SW 1271 (cell line): ENCODE results near the gene TBL1XR1.
A peak's percentile ranks its signal among the peaks of the same experiment; 100 is the strongest.

Experiments
- DNase-seq, 2 experiments: peaks; one replicate each; lab custom pipeline; 2025; lab: John Stamatoyannopoulos, UW

The TBL1XR1 gene

GRCh38 chr3:177065285-177066033 lies 131.8 kb downstream of the TBL1XR1 start:
- DNase-seq: no peak

DNA sequence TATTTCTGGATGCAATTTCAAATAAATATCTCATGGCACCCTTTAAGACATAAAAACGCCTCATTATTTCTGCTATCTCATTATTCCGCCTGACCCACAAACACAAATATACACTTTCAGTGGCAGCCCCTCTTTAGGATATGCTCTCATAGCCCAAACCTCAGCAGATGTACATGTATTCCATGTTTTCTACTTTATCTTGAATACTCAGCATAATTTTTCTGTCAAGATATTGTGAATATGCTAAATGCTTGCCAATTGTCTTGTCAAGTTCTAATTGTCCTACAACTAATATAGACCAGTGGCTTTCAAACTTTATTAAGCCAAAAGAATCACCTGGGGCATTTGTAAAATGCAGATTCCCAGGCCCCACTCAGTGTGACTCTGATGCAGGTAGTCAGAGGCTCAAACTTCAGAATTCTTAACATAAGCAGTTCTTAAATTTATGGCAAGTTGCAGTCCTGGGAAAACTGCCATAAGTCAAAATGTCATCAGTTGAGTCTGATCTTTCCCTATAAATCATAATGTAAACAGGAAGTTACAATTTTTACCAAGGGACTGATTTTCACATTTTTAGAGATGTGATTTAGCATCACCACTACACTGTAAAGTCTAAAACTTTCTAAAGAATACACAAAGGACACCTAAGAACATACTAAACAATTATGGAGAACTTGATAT lies 135.1 kb downstream of the TBL1XR1 start:
- no peak for DNase-seq

GRCh38 chr3:177061369-177061768 lies 135.9 kb downstream of the TBL1XR1 start:
- no peak for DNase-seq

- DNase-seq: no peak
Observed at GRCh38 chr3:177060492-177060891, 136.8 kb downstream of the TBL1XR1 start.

- DNase-seq: no peak
Observed at GRCh38 chr3:177058648-177059047, 138.6 kb downstream of the TBL1XR1 start.

DNA sequence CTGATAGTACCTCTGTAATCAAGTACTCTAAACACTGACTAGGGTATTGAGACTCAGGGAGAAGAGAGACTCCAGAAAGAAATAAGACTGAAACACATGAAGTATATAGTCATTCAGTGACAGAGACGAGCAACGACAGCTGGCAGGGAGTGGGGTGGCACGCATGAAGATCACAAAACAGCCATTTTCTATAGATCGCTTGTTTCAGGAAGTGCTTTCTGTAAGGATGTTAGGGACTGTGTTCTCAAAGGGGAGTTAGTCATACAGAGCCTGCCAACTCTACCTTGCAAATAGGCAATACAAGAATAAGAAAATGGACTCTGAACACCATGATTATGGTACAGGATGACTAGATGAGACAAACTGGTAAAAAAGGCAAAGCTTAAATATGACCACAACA lies 139.5 kb downstream of the TBL1XR1 start:
- no peak for DNase-seq

GRCh38 chr3:177056927-177057326 lies 140.4 kb downstream of the TBL1XR1 start:
- no peak for DNase-seq

GRCh38 chr3:177055605-177056571 lies 141.4 kb downstream of the TBL1XR1 start:
- no peak for DNase-seq

DNA sequence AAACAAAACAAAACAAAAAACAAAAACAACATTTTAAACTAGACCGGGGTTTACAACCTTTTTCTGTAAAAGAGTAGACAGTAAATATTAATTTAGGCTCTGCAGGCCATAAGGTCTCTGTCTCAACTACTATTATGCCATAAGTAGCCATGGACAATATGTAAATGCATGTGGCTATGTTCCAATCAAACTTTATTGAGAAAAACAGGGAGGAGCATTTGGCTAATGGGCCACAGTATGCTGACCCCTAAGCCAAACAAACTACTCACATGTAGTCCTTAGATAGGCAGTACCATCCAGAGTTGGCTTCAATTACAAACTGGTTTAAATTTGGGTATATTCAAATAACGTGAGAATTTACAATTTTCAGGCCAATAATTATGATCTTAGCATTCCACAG lies 144.2 kb downstream of the TBL1XR1 start:
- DNase-seq: no peak

GRCh38 chr3:177051411-177051810 lies 145.9 kb downstream of the TBL1XR1 start:
- DNase-seq: no peak

DNA sequence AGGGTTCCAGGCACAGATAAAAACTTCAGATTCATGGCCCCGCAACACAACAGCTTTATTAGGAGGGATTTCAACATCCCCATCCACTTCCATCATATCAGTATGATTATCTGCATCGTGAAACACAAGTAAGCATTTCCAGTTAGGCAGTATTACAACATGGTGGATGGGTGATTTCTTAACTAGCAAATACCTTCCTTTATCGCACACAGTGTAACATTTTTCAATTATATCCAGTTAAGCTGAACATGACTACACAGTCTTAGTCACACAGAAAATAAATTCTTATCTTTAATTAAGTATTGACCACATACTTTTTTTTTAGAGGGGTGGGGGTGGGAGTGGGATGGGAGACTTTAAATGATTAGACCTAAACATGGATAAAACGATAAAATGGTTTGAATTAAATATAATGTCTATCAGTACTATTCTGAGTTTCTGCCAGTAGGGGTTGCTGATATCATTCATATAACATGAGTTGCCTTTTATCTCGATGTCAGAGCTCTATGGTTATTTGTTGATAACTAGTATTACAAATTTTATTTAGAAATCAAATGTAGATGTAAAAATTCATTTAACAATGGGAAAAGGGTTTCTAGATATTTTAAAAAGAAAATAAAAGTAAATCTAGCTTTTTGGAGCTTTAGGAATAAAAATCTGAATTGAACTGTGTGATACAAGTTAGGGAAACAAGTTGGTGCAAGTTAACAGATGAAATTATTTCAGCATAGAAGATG lies 146.6 kb downstream of the TBL1XR1 start:
- DNase-seq: peak in 1 of 2 experiments; percentile 54

- no peak for DNase-seq
Observed at GRCh38 chr3:177045767-177046166, 151.5 kb downstream of the TBL1XR1 start.

DNA sequence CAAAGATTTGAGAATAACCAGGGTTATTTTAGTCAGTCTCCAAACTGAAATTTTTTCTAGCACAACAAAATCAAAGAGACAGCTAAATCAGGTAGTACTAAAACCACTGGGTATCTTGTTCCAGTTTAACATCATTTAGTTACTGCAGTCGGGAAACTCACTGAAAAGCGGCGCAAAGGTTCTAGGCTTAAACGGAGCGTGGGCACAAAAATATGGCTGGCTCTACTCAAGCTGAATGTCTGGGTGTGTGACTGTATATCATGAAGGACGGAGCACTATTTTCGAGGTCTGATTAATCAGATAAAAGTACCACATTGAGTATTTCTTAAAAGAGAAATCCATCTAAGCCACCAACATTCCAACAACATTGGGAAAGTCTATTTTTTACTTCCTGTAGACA lies 152.1 kb downstream of the TBL1XR1 start:
- no peak for DNase-seq

DNA sequence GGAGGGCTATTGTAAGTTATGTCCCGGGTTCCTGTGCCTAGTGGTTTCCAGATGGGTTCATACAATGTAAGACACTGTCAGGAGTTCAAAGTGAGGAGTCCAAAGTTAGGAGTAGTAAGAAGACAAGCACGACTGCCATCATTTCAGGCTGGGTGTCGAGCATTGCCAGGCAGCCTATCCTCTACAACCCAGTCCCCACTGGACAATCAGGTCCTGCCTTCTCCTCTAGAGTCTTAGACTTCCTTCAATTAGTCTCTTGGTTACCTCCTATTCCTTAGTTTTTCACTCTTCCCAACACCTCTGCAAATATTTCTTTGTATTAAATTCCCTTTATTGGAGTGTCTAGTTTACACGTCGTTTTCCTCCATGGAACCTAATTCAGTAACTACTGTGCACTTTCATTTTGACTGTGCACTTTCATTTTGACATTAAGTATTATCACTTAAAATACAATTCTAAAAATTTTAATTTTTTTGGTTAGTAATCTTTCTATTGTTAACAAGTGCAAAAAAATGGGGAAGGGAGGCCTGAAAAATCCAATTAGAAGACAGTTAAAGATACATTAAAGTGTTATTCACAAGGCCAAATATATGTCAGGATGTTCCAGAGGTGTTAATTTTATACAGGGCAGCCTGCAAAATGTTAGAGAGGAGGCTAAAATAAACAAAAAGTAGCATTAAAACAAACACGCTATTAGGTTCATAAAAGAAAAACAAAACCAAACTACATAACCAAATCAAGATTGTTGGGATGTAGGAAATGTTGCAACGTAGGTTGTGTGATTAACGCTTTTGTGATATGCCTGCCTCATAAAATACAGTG lies 155.3 kb downstream of the TBL1XR1 start:
- DNase-seq: no peak

DNA sequence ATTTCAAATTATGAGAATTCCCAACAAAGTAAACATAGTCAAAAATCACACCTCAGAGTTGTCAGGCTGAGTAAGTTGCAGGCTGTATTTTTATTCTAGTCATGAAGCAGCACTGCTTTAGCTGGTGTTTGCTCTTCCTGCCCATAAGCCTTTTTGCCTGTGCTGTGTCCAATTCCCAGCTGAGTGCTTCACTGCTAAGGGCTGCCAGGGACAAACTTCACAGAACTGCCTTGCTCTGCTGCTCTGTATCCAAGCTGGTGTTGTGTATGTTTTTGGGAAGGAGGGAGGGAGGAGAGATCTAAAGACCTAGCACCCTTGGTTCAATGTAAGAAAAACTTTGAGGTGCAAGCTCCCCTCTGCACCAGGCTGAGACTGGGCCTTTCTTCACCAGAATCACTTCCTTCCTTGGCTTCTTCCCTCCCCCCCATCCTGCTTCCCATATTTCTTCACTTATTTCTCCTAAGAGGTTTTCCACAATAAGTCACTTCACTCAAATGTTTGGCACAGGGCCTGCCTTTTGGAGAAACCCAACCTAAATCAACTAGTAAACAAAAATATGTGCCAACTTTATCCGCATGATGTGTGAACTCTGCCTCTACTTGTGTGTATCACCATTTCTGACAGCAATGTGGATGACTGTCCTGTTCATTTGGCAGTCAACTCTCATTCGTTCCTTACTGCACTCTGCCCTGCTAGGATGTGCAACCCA lies 156.1 kb downstream of the TBL1XR1 start:
- DNase-seq: no peak

GRCh38 chr3:177039490-177040274 lies 157.6 kb downstream of the TBL1XR1 start:
- DNase-seq: no peak

DNA sequence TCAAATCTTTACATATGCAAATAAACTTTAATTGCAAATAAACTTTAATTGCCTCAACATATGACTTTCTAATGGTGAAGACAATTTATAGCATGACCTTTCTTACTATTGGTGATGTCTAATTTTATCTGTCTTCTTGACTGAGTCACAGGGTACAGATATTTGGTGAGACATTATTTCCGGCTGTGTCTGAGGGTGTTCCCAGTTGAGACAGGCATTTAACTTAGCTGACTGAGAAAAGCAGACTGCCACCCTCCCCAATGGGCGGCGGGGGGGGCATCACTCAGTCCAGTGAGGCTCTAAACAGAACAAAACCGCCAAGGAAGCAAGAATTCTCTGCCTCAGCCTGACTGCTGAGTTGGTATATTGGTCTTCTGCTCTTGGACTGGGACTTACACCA lies 160.0 kb downstream of the TBL1XR1 start:
- no peak for DNase-seq

DNA sequence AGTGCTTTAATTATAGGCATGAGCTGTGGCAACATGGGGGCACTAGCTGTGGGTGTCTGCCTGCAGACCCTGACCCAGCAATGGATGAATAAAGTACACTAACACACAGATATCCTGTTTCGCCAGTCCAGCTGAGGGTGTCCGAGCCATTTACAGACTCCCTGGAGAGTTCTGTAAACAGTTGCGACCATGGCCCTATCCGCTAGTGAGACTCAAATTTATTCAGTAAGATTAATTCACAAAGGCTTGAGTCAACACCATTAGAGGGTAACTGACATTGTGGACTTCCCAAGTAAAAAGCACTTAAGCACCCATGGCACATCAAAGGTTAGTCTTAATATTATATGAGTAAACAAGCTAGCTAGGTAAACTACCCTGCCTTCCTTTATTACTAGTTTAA lies 161.6 kb downstream of the TBL1XR1 start:
- no peak for DNase-seq

GRCh38 chr3:177034832-177035475 lies 162.3 kb downstream of the TBL1XR1 start:
- no peak for DNase-seq
